Measurements from ENCODE around the gene AUTS2.
A peak's percentile ranks its signal among the peaks of the same experiment; 100 is the strongest.
"Not testable (repeated sequence)": the region's sequence is repeated elsewhere in the genome, so short reads cannot be mapped to it uniquely, and the experiment has no call there.

The AUTS2 gene

DNA sequence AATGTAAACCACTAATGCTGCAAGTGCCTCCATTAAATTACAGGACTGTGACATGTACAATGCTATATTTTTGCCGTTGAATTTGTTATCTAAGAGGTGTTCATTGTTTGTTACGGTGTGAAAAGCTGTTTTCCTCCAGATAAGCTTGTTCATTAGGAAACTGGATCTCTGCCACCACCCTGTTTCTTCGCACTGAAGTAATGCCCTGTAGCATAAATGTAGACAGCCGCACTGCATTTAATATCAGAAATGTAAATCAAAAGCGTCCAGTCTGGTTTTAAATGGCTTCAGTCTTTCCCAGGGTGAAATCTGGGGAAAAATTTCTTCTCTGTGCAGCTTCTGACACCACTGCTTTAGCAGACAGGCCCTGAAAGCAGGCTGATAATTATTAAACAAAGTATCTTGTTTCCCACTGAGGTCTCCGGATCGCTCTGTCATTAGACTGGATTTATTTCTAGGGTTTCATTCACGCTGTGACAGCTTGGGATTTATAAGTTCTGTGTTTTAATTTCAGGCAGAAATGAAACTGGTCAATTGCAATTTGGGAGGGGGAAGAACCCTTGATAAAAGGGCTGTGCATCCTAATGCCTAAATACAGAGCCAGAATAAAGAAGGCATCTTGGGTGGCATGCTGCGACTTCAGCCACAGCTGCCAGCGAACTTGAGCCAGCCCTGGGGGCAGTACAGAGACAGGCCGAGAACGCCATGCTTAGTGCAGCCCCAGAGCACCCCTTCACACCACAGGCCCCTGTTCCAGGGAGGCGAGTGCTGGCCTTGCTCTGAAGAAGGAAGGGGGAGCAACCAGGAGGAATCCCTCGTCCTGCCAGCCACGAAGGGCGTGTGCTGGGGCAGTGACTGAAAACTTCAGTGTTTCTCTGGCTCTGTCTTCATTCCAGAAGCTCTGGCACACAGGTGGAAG, 985.9 kb downstream of the AUTS2 start:
- DNase-seq: no peak

- no peak for DNase-seq
These were observed 986.8 kb downstream of the AUTS2 start for GRCh38 chr7:70585071-70585470.

DNA sequence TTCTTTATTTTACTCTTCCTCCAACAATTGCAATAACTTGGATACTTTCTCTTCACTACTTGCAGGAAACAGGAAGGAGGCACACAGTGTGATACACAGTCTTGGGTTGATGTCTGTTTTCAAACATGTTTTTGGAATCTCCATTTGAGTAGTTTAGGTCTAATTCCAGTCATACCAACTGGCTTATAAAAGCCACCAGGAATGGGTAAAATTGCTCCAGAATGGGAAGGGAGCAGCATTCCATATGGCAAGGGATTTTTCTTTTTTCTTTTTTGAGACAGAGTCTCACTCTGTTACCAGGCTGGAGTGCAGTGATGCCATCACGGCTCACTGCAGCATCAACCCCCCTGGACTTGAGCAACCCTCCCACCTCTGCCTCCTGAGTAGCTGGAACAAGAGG, 988.5 kb downstream of the AUTS2 start:
- no peak for DNase-seq

GRCh38 chr7:70587739-70588138, 989.5 kb downstream of the AUTS2 start:
- DNase-seq: no peak

DNA sequence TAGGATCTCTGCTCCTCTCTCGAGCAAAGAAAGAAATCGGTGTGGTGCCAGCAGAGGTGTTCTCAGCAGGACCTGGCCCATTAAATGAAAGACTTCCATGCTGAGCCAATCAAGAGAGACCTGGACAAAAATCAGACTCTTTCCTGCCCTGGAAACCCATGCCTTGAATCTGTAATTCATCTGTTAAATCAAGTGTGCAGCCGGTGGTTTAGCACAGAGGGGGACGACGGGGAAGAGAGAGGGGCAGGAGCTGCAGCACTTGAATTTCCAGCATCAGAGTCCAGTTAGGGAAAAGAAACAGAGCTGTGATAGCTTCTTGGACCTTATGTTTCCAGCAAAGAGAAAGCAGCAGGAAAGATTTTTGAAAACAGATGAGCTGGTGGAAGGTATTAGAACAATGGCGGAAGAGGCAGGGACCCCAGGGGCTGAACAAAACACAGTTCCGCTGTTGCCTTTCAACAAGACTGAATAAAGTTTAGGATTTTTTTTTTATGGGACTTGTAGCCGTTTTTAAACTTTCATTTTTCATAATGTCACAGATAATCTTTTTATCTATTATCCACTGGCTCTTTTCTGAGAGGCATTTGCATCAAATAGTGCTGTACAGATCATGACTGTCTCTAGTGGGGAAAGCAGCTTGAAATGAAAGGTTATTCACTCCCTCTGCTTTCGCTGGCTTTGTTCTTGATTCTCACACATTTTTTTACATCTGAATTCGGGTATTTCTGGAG, 990.1 kb downstream of the AUTS2 start:
- DNase-seq: no peak

GRCh38 chr7:70589010-70589409, 990.7 kb downstream of the AUTS2 start:
- DNase-seq: no peak

DNA sequence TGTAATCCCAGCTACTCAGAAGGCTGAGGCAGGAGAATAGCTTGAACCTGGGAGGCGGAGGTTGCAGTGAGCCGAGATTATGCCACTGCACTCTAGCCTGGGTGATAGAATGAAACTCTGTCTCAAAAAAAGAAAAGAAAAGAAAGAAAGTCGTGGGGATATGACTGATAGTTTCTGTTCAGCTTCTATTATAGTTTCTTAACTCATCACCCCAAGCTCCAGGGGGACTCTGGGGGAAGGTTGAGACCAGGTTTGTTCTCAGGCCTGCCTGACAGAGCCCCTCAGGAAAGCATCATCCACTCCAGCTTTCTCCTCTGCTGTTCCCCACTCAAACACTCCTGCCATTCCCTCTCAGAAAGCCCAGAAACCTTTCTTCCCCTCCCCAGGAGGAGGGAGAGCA, 991.3 kb downstream of the AUTS2 start:
- no peak for DNase-seq

GRCh38 chr7:70590126-70590854, 992.0 kb downstream of the AUTS2 start:
- no peak for DNase-seq

DNA sequence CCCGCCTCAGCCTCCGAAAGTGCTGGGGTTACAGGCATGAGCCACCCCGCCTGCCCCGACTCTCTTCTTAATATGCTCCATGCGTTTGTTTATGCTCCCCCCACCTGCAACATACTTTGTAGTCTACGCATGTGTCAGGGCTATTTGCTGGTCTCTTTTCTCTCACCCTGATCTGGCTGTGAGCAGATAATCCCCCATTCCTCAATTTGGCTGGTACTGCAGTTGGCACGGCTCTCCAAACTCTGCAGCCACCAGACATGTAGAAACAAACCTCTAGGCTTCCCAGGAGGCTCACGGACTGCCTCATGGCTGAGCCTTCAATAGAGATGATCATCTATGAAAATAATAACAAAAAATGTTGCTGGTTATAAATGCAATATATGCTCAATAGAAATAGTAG, 993.4 kb downstream of the AUTS2 start:
- no peak for DNase-seq

DNA sequence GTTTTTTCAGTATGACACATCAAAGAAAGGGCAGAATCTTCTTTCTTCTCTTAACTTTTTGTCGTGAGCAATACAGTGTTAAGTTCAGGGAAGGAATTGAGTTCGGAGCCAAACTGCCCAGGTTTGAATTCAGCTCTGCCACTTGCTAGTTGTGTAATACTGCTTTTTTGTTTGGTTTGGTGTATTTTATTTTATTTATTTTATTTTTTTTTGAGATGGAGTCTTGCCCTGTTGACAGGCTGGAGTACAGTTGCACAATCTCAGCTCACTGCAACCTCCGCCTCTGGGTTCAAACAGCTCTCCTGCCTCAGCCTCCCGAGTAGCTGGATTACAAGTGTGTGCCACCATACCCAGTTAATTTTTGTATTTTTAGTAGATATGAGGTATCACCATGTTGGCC, 993.9 kb downstream of the AUTS2 start:
- no peak for DNase-seq

DNA sequence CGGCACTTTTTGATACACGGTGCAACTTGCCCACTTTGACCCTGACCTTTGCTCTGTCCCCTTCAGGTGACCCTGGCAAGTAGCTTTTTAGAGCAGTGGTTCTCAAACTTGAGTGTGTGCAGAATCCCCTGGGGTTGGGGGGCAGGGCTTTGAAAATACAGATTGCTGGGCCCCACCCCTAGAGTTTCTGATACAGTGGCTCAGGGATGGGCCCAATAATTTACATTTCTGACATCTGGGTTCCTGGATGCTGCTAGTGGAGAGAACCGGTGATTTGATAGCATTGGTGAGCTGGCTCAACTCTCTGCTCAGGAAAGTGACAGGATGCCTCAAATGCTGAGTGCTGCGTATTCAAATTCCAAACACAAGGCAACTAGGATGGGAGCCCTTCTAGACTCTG, 995.9 kb downstream of the AUTS2 start:
- DNase-seq: no peak

DNA sequence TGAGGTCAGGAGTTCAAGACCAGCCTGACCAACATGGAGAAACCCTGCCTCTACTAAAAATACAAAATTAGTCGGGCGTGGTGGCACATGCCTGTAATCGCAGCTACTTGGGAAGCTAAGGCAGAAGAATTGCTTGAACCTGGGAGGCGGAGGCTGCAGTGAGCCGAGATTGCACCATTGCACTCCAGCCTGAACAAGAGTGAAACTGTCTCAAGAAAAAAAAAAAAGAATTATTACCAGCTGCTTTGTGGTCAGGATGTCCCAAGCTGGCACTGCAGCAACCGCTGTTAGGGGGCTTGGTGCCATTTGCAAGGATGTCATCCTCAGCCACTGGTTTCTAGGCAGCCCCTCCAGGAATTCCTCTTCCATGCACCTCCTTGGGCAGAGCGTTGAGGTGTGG, 996.6 kb downstream of the AUTS2 start:
- DNase-seq: not testable (repeated sequence)

GRCh38 chr7:70595370-70595754, 997.1 kb downstream of the AUTS2 start:
- DNase-seq: no peak

GRCh38 chr7:70595755-70596597, 997.7 kb downstream of the AUTS2 start:
- peak in 10 of 58 donors; percentile 2 to 59 (median 26) for DNase-seq

DNA sequence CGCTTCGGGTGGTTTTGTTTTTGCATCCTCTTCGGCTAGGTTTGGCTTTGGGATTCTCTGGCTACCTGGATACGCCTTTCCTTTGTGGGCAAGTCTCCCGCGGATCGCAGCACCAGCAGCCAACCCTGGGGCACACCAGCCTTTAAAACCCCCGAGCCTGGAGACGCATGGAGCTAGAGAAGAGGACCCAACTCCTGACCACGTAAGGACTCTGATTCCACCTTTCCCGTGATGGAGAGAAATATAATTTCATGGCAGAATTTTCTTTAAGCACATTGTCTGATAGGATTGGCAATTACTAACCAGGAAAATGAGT, 998.3 kb downstream of the AUTS2 start:
- DNase-seq: no peak

- no peak for DNase-seq
These were observed 998.8 kb downstream of the AUTS2 start for GRCh38 chr7:70597066-70597465.

GRCh38 chr7:70598976-70599375, 1000.7 kb downstream of the AUTS2 start:
- DNase-seq: no peak

GRCh38 chr7:70599446-70600190, 1001.3 kb downstream of the AUTS2 start:
- DNase-seq: no peak

DNA sequence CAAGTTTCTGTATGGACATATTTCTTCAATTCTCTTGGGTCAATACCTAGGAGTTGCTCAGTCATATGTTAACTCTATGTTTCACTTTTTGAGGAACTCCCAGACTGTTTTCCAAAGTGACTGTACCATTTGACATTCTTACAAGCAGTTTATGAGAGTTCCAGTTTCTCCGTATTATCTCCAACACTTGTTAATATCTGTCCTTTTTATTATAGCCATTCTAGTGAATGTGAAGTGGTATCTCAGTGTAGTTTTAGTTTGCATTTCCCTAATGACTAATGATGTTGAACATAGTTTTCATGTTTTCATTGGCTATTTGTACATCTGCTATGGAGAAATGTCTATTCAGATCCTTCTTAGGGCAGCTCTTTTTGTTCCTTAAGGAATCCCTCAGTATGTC, 1002.7 kb downstream of the AUTS2 start:
- DNase-seq: no peak

GRCh38 chr7:70602117-70602516, 1003.8 kb downstream of the AUTS2 start:
- DNase-seq: no peak

Measured in anterior cingulate cortex (tissue), 58 donors.